Ovary (tissue), 9 donors: ENCODE measurements around the gene MMP25. TPM values are rescaled to one million over a fixed set of nuclear protein-coding genes. Genes with fewer than 3 reads are reported as not detected.

Experiments used
- DNase-seq, 5 donors: peaks; one replicate each; pipeline ENCODE4 v3.0.0-alpha.2; 2019 to 2020
- H3K27ac ChIP-seq, 2 donors: fragments of 200-600 bp; one replicate each; pipeline versions ENCODE4 v1.5.1 to v1.8.0; 2019 to 2022
- H3K27me3 ChIP-seq: fragments of 200-600 bp; one replicate; pipeline ENCODE4 v1.8.0; 2022
- H3K36me3 ChIP-seq: fragments of 200-600 bp; sonication (generic); one replicate; pipeline ENCODE4 v1.5.1; 2019
- H3K4me1 ChIP-seq: one replicate; pipeline ENCODE4 v1.8.1; 2013; ENCODE audit warnings: mild to moderate bottlenecking, moderate library complexity; ENCODE audit not compliant: insufficient read depth
- H3K4me3 ChIP-seq: fragments of 200-600 bp; sonication (generic); one replicate; pipeline ENCODE4 v1.5.1; 2017
- H3K9me3 ChIP-seq, 2 donors: fragments of 200-600 bp in 1 of 2; sonication (generic) in 1 of 2; one replicate each; pipeline versions ENCODE4 v1.5.1 to v1.8.1; 2013 to 2019; ENCODE audit warnings: mild to moderate bottlenecking in 1 of 2, moderate library complexity in 1 of 2
- CTCF ChIP-seq, 3 donors: fragments of 450-650 bp in 2 of 3; fragments of 200-600 bp in 1 of 3; IDR thresholded peaks; one replicate each; pipeline versions ENCODE4 v1.5.1 to v1.8.0; 2016 to 2022; ENCODE audit warnings: antibody characterized with exemption in 3 of 3, mild to moderate bottlenecking in 1 of 3
- EP300 ChIP-seq: sonication (generic); formaldehyde crosslinking; IDR thresholded peaks from one replicate; pipeline ENCODE4 v1.6.1; 2017; ENCODE audit warnings: antibody characterized with exemption
- POLR2A ChIP-seq: fragments of 450-650 bp; IDR thresholded peaks from one replicate; pipeline ENCODE4 v1.6.1; 2017; ENCODE audit warnings: antibody characterized with exemption, mild to moderate bottlenecking, moderate library complexity
- WGBS, 3 donors: extraction: QIAGEN DNeasy Blood & Tissue Kit in 1 of 3; methylation state at CpG; one replicate each; pipeline versions ENCODE4 v1.1.5 to v1.1.7; 2013 to 2017; 5-methylcytosine and 5-hydroxymethylcytosine counted together
- intact Hi-C, 4 donors: fragments of 100-400 bp; cut with DNase I; formaldehyde crosslinking; loops; one replicate each; pipeline versions ENCODE4 v1.11.0 to v1.15.1; 2022 to 2023
- polyA plus RNA-seq, 2 donors: library from polyadenylated mRNA; stranded (reverse); fragments of 200-250 nt in 1 of 2; fragments of 350-450 nt in 1 of 2; fragmentation: Illumina TruSeq in 1 of 2; extraction: RNeasy Lipid Tissue Mini Kit (QIAGEN cat#74804) in 1 of 2; gene quantifications; one replicate each; pipeline ENCODE4 v1.2.3, GENCODE V29; 2013 to 2014
- total RNA-seq, 7 donors: library from RNA; depleted of rRNA in 2 of 7; stranded (reverse); fragments of >200 nt in 2 of 7; fragmentation: NEBNext Ultra II Directional in 3 of 7; extraction: Animal tissue kit (Norgen Biotek cat#: 25700) in 3 of 7; gene quantifications; one replicate each; pipeline versions ENCODE4 v1.1.0 to v1.2.4, GENCODE V29; 2016 to 2023
- donor health status: DM: no; HTN: no; CAD: no; lungs with moderate emphysema.
- donor health status: DM: no; HTN: no; CAD: no.
- donor health status: Bipolar disorder and iron deficiency.
- donor health status: DM: yes; HTN: yes; CAD: no.
- donor health status: DM: no; HTN: no; CAD: no.
- donor health status: DM: yes; HTN: yes; CAD: no.

MMP25 gene
- total and polyA plus RNA-seq, 9 donors: 0.15 to 0.72 (median 0.59) TPM; not detected in 1

DNA sequence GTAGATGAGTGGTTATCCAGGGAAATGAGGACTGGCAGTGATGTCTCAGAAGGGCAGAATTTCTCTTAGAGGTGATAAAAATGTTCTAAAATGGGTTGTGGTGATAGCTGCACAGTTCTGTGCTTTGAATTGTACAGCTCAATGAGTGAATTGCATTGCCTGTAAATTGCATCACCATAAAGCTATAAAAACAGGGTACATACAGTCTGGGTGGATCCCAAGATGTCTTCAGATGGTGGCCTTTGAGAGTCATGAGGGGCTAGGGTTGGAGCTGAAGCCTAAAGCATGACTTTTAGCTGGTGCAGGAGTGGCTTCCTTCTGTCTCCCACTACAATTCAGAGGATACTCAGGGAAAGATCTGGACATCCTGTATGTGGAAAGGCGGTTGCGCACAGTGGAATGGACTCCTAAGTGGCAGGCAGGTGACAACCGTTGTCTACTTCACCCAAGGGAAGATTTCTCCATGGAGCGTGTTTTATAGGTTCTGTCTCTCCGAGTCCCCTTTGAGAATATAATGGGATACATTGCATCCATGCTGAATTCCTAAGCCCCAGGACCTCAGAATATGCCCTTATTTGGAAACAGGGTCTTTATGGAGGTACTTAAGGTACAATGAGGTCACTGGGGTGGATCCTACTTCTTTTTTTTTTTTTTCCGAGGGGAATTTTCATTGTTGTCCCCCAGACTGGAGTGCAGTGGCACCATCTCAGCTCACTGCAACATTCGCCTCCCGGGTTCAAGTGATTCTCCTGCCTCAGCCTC, 17.4 kb downstream of the MMP25 start:
- intact Hi-C loops: no loop called here
- H3K4me3 ChIP-seq: no peak overlapping the region
- peaks cover 15% of the 10 kb centered on the region for H3K4me1 ChIP-seq
- no peak overlapping the region for H3K27ac ChIP-seq
- 94 to 96% (median 95%) methylated on average over 8 of the region's 8 CpGs for WGBS, 3 donors
- TF ChIP-seq POLR2A (no peak), EP300 (no peak), CTCF (IDR thresholded peaks at IDR 0.05) (no peak)
- H3K9me3 ChIP-seq: no peaks in the 10 kb centered on the region
- no peaks in the 10 kb centered on the region for H3K36me3 ChIP-seq
- H3K27me3 ChIP-seq: no peaks in the 10 kb centered on the region
- DNase-seq: no peak

DNA sequence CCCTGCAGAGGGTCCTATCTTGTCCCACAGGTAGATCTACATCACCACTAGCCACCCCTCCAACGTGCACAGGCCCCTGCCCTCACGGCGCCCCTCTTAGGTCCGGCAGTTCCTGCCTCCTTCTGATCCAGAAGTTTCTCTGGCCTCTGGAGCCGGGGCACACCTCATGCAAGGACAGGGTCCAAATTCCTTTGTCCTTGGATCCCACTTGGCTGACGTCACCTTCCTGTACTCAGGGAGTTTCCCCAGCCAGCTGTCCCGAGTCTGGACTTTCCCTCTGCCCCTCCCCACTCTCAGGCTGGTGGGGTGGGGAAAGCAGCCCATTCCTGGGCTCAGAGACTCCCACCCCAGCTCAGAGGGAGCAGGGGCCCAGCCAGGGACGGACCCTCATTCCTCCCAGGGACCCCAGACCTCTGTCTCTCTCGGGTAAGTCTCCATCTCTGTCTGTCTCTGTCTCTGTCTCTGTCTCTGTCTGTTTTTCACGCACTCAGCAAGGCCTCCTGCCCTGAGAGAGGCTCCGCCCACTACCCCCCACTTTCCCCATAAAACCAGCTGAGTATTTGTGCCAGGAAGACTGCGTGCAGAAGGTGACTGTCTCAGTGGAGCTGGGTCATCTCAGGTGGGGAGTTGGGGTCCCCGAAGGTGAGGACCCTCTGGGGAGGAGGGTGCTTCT, 18.8 kb downstream of the MMP25 start, which contains the start of gene IL32:
TSS of gene IL32 (plus strand) at position 572 of the 673 bp plus-strand sequence. CDS start 172 bp downstream, outside the sequence.
- H3K4me1 ChIP-seq: peaks cover 10% of the 10 kb centered on the region

DNA sequence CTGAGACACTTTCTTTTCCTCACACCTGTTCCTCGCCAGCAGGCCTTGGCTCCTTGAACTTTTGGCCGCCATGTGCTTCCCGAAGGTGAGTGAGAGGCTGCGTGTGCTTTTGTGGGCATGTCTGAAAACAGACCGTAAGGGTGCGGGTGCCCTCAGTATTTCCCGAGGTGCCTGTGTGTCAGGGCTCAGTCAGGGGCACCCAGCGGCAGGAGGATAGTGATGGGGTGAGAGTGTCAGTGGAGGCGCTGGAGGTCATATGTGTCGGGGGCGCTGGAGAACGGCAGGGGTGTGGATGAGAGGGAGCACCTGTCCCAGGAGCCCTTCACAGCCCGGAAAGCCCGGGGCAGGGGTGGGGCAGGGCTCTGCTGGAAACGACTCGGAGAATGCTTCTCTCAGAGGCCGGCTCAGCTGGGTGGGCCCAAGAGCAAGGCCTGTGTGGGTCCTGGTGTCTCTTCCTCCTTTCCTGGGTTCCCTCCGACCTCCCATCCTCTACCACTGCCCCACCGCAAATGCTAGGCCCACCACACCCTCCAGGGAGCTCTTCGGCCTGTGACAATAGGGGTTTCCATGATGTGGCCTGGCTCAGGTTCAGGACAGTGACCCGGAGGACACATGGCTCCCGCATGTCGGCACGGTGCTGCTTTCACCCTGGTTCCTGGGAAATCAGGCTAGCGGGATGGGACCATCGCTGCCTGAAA, 19.5 kb downstream of the MMP25 start:
- Histone ChIP-seq H3K27ac (no peak overlapping the region), H3K27me3 (no peaks in the 10 kb centered on the region), H3K4me3 (peak overlapping the region; percentile 18), H3K36me3 (no peaks in the 10 kb centered on the region), H3K4me1 (peaks cover 10% of the 10 kb centered on the region), H3K9me3 (no peaks in the 10 kb centered on the region)
- TF ChIP-seq POLR2A (no peak), CTCF (IDR thresholded peaks at IDR 0.05) (no peak), EP300 (no peak)
- intact Hi-C loops: no loop called here
- 26 to 32% (median 28%) methylated on average over 26 of the region's 26 CpGs for WGBS, 3 donors
- no peak for DNase-seq

More for the DNA sequence above, 18.8 kb downstream of the MMP25 start, which contains the start of gene IL32:
- peak in 4 of 5 donors; percentile 38 to 78 (median 62) for DNase-seq
- TF ChIP-seq POLR2A (no peak), CTCF (IDR thresholded peaks at IDR 0.05) (no peak), EP300 (no peak)
- Histone ChIP-seq H3K36me3 (no peaks in the 10 kb centered on the region), H3K4me3 (peak within 1 kb of the TSS; percentile 18), H3K9me3 (no peaks in the 10 kb centered on the region), H3K27me3 (no peaks in the 10 kb centered on the region), H3K27ac (peak within 1 kb of the TSS in 1 of 2 donors; percentile 58)
- WGBS, 3 donors: 5 to 13% (median 13%) methylated on average over 13 of the region's 13 CpGs
- intact Hi-C loops: no loop called here

DNA sequence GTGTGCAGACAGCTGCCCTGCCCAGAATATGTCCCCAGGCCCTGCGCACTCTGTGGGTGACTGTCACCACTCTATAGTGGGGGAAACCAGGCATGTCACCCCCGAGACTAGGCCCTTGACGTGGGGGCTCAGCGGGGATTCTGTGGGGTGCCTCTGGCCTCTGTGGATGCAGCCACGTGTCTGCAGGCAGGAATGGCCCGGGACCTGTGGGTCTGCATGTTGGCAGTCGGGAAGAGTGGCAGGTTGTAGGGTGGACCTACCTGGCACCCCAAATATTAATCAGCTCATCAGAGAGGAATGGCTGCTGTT, 20.0 kb downstream of the MMP25 start:
- peaks cover 10% of the 10 kb centered on the region for H3K4me1 ChIP-seq
- 86 to 89% (median 87%) methylated on average over 7 of the region's 7 CpGs for WGBS, 3 donors
- H3K4me3 ChIP-seq: no peak overlapping the region
- no peak overlapping the region for H3K27ac ChIP-seq
- intact Hi-C loops: no loop called here
- no peak for DNase-seq
- no peaks in the 10 kb centered on the region for H3K27me3 ChIP-seq
- TF ChIP-seq POLR2A (no peak), EP300 (no peak), CTCF (IDR thresholded peaks at IDR 0.05) (no peak)
- H3K36me3 ChIP-seq: no peaks in the 10 kb centered on the region
- no peaks in the 10 kb centered on the region for H3K9me3 ChIP-seq
